DND-41 (cell line): ENCODE data around the gene TRAK1.

Experiments used
- ATAC-seq: fragments of 200-7000 bp; cut with Tn5 transposase; 3 replicates; pipeline ENCODE4 v1.9.1; 2021; ENCODE audit warnings: low read depth; ENCODE audit not compliant: insufficient read depth
- DNase-seq: peaks from one replicate; pipeline ENCODE4 v3.0.0-alpha.2; 2020
- H2AFZ ChIP-seq: 2 replicates; pipeline ENCODE4 v1.6.0; 2012; ENCODE audit warnings: low read depth, low read length
- H3K27ac ChIP-seq: 2 replicates; pipeline ENCODE4 v1.5.1; 2012; ENCODE audit warnings: low read length, inconsistent platforms
- H3K27me3 ChIP-seq: fragments of 200-600 bp; sonication (generic); 2 replicates; pipeline ENCODE4 v1.6.0; 2012; ENCODE audit warnings: low read length, mild to moderate bottlenecking, inconsistent platforms; ENCODE audit not compliant: insufficient read depth, poor library complexity
- H3K36me3 ChIP-seq: 2 replicates; pipeline ENCODE4 v1.5.1; 2012; ENCODE audit warnings: low read length, inconsistent platforms; ENCODE audit not compliant: insufficient read depth
- H3K4me1 ChIP-seq: 2 replicates; pipeline ENCODE4 v1.5.1; 2012; ENCODE audit warnings: mild to moderate bottlenecking, low read length; ENCODE audit not compliant: insufficient read depth
- H3K4me2 ChIP-seq: 2 replicates; pipeline ENCODE4 v1.6.0; 2012; ENCODE audit warnings: mild to moderate bottlenecking, moderate library complexity, low read length, inconsistent platforms; ENCODE audit not compliant: insufficient read depth
- H3K4me3 ChIP-seq, 2 experiments: fragments of 200-600 bp in 1 of 2; shearing (Covaris generic) in 1 of 2; 2 replicates each; pipeline ENCODE4 v1.5.1; 2012 to 2016; ENCODE audit warnings: inconsistent platforms in 2 of 2, low read length in 2 of 2, mild to moderate bottlenecking in 2 of 2, low read depth in 1 of 2, moderate library complexity in 1 of 2
- H3K79me2 ChIP-seq: 2 replicates; pipeline ENCODE4 v1.6.0; 2012; ENCODE audit warnings: low read length, inconsistent platforms; ENCODE audit not compliant: insufficient read depth
- H3K9ac ChIP-seq: 2 replicates; pipeline ENCODE4 v1.6.0; 2012; ENCODE audit warnings: low read depth, mild to moderate bottlenecking, inconsistent platforms, low read length, moderate library complexity
- H3K9me3 ChIP-seq: 2 replicates; pipeline ENCODE4 v1.5.1; 2012; ENCODE audit warnings: low read length, moderate library complexity, mild to moderate bottlenecking, inconsistent platforms; ENCODE audit not compliant: insufficient read depth, severe bottlenecking
- H4K20me1 ChIP-seq: 2 replicates; pipeline ENCODE4 v1.6.0; 2012; ENCODE audit warnings: low read length; ENCODE audit not compliant: insufficient read depth
- CTCF ChIP-seq: IDR thresholded peaks from 2 replicates; pipeline ENCODE4 v1.5.1; 2012; ENCODE audit warnings: borderline replicate concordance, low read length, moderate library complexity, mild to moderate bottlenecking; ENCODE audit not compliant: poor library complexity, severe bottlenecking; ENCODE audit errors: extremely low read depth
- EZH2 ChIP-seq: IDR thresholded peaks from 3 replicates; pipeline ENCODE4 v1.6.1; 2012; ENCODE audit warnings: borderline replicate concordance, low read depth, mild to moderate bottlenecking, moderate library complexity, low read length, inconsistent platforms; ENCODE audit not compliant: severe bottlenecking

Gene TRAK1

GRCh38 chr3:42123012-42123581 lies 31.9 kb downstream of the TRAK1 start:
- no peak for TF ChIP-seq EZH2
- no peak for TF ChIP-seq CTCF
- DNase-seq = no peak
- Histone ChIP-seq H3K36me3 (no peaks in the 10 kb centered on the region), H3K9ac (no peak overlapping the region), H3K4me1 (no peaks in the 10 kb centered on the region), H3K27ac (no peak overlapping the region), H2AFZ (no peak overlapping the region), H3K4me2 (no peak overlapping the region), H4K20me1 (no peaks in the 10 kb centered on the region), H3K4me3 (no peak overlapping the region), H3K79me2 (no peaks in the 10 kb centered on the region), H3K9me3 (no peaks in the 10 kb centered on the region), H3K27me3 (no peaks in the 10 kb centered on the region)
- no peak for ATAC-seq

- Histone ChIP-seq H3K27me3 (no peaks in the 10 kb centered on the region), H4K20me1 (no peaks in the 10 kb centered on the region), H3K27ac (no peak overlapping the region), H3K79me2 (no peaks in the 10 kb centered on the region), H2AFZ (no peak overlapping the region), H3K9ac (no peak overlapping the region), H3K36me3 (no peaks in the 10 kb centered on the region), H3K4me3 (no peak overlapping the region), H3K9me3 (no peaks in the 10 kb centered on the region), H3K4me1 (no peaks in the 10 kb centered on the region), H3K4me2 (no peak overlapping the region)
- TF ChIP-seq EZH2 (no peak), CTCF (no peak)
- DNase-seq (no peak), ATAC-seq (no peak)
These were observed 32.9 kb downstream of the TRAK1 start for GRCh38 chr3:42123824-42124658.

- Histone ChIP-seq H3K36me3 (no peaks in the 10 kb centered on the region), H3K9ac (no peak overlapping the region), H3K9me3 (no peaks in the 10 kb centered on the region), H4K20me1 (no peaks in the 10 kb centered on the region), H3K27ac (no peak overlapping the region), H3K27me3 (no peaks in the 10 kb centered on the region), H3K4me2 (no peak overlapping the region), H3K79me2 (no peaks in the 10 kb centered on the region), H2AFZ (no peak overlapping the region), H3K4me3 (no peak overlapping the region), H3K4me1 (no peaks in the 10 kb centered on the region)
- DNase-seq = no peak
- TF ChIP-seq EZH2 (no peak), CTCF (no peak)
- no peak for ATAC-seq
These were observed 36.1 kb downstream of the TRAK1 start for GRCh38 chr3:42127226-42127625.
